SH-SY5Y (cell line): ENCODE measurements around the gene ZNF507.

ENCODE experiments used
- GATA2 ChIP-seq: IDR thresholded peaks from 2 replicates; pipeline ENCODE4 v1.6.1; 2011; ENCODE audit warnings: mild to moderate bottlenecking, low read depth, low read length
- GATA3 ChIP-seq: IDR thresholded peaks from 2 replicates; pipeline ENCODE4 v1.6.1; 2011; ENCODE audit warnings: low read depth, mild to moderate bottlenecking, low read length, moderate library complexity

DNA sequence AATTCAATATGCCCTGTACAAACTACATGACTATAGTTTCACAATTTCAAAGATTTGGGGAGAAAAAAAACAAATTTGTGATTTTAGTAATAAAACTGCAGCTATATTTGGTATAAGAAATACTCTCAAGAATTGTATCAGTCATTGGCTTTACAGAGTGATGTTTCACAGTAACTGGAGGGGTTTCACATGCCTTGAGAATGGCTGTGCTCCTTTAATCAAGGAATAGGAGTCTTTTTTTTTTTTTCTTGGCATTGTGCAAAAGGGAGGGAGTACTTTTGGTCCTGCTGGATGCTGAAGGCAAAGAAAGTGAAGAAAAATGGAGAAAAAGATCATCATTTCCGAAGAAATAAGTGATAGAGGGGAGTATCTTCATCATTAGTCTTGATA is 6.8 kb downstream of the ZNF507 start:
- TF ChIP-seq GATA2 (no peak), GATA3 (no peak)
